Stimulated activated CD8-positive, alpha-beta memory T cell treated with anti-CD3 and anti-CD28 coated beads, Interleukin-4, amount 100 ng/mL, for 24 hours (primary cell): Measurements from ENCODE around the gene NCOA1.

ENCODE experiments used
- DNase-seq: peaks from one replicate; pipeline ENCODE4 v3.0.0-alpha.2; 2020; ENCODE audit warnings: low read depth

The NCOA1 gene

DNA sequence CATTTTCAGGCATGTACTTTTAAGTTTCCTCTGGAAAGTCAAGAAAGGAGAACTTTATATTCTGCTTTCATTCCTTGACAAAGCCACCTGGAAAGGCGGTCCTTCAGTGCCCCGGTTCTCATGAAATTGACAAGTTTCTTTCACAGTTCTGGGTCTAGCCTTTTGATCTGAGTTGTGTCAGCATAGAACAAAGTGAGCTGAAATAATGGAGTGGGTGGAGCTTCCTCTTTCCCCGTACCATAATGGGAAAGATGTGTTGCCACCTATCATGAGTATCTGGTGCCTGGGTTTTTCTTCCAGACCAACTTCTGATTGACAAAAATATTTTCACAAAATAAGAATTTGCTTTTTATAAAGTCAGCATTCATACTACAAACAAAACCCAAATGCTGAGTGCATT is 252.9 kb downstream of the NCOA1 start:
- DNase-seq: no peak

DNA sequence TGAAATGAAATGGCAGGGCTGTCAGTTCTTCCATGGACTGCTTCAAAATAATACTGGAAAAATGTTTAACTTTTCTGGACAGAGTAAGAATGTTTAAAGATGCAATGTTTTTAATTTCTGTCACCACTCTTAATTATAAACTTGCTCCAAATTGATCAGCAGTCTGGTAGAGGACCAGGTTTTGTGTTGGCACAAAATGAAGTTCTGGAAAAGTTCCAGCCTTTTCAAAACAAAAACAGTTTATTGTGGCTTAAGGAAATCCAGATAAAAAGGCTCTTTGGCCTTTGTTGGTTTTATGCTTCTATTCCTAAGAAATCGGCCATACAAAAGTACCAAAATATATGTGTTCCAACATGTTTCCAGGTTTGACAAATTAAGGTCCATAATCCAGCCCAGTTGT is 253.3 kb downstream of the NCOA1 start:
- no peak for DNase-seq

DNA sequence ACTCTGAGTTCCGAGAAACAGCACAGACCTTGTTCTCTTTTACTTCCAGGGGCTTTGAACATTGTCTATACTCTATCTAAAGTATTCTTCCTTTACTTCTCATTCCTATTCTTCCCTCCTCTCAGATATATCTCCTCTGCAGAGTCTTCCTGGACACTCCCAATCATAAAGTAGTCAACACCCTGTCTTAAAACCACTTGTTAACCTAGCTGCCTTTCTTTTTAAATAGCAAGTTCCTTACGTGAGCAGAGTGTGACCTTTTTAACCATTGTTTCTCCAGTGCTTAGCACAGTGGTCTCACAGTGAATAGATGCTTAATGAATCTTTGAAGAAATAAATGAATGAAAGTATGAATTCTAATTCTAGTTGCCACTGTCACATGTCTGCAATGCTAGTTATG is 254.8 kb downstream of the NCOA1 start:
- DNase-seq: no peak

DNA sequence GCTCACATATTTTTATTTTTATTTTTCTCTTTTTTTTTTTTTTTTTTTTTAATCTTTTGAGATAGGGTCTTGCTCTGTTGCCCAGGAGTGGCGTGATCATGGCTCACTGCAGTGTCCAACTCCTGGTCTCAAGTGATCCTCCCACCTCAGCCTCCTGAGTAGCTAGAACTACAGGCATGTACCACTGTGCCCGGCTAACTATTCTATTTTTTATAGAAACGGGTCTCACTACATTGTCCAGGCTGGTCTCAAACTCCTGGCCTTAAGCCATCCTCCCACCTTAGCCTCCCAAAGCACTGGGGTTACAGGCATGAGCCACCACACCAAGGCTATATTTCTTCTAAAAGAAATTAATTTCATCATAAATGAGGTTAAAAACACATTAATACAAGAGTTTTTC is 256.2 kb downstream of the NCOA1 start:
- no peak for DNase-seq

DNA sequence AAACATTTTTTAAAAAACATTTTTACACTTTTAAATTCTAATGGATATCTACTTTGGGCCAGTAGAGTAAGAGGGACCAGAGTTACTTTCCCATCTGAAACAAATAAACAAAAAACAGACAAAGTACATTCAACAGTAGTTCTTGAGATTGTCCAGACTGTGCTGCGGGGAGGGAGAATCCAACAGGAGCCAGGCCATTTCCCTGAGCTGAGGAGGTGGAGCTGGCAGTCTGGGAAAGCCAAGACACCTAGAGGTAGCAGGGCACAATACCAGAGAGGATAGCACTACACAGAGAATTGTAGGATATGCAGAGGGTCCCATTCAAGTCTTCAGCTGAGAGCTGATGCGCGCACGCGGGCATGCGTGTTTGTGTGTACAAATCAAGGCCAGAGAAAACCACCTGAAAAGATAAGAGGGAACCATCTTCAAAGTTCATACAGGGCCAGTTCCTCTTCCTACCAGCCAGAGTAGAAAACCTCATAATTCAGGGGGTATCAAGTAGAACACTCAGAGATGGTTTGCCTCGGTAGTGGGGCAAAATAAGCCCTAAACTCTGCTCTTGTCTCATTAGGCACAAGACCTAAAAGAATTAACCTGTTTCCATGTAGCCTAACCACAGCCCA is 258.1 kb downstream of the NCOA1 start:
- DNase-seq: no peak

DNA sequence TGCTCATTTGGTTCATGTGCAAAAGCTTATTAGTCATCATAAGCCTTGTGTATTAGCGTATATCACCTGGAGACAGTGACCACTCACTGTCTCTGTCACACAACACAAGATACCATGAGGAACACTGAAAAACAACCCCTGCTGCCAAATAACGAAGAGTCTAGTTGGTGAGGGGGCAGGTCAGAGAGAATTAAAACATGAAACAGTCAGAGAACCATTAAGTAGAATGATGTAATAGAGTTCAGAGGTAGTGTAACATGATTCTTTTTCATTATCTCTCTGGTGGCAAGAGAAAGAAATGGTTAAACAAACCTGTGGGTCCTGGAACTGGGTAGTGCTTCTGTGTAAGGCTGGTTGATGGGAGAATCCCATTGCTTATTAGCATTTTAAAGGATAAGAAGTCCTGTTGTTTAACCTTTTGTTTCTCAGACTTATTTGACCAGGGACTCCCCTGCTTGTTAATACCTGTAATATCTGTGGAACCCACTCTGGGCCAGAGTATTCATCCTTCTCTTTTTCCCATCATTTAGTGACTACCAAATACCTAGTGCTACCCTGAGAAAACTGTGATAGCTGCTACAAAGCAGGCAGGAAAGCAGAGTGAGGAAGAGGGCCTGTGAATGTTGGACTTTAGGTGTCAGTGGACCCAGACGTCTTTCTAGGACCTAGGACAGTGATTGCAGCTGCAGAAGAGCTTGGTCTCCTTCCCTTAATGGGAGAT is 264.1 kb downstream of the NCOA1 start:
- DNase-seq: no peak

DNA sequence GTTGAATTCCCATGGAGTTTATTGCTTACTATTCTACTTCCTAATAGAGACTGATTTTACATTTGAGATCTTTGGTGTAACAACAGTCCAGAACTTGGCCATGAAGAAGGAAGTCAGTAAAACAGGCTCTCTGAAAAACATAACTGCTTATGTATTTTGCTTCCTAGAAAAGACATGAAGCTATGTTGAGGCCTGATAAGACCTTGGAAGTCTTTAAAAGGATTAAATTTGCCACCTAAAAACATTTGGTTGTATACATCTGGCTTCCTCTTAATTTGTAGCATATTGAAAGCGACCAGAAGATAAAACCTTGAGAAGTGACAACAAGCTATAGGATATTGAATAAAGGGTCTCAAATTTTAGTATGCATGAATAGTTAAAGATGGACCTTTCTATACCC is 265.7 kb downstream of the NCOA1 start:
- no peak for DNase-seq

DNA sequence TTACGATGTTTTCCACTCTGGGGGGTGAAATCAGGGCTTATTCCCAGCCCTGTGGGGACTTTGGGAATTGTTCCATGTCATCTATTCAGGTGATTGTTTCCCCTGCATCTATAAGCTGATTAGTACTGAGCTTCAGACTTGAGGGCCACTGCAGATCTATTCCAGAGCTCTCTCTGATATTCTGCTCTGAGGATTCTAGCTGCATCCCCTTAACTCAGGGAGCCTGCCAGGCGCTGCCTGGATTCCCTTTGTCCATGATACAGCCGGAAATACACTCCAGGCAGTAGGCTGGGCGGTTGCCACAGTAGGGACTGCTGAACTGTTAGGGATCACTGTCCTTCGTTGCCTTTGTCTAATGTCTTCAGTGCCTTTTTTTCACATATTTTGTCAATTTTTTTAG is 270.8 kb downstream of the NCOA1 start:
- no peak for DNase-seq

DNA sequence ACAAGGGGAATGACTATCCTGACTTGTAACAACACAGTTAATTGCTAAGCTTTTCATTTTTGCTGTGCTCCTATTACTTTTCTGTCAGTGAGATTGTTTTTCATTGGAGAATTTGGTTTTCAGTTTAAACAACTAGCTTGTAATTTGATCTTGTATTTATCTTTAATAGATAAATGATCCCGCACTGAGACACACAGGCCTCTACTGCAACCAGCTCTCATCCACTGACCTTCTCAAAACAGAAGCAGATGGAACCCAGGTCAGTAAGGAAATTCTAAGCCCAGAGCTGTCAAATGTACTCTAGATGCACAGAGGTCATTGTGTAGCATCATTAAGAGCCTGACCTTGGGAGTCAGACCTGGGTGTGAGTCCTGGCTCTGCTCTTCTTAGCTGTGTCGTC is 271.5 kb downstream of the NCOA1 start:
- DNase-seq: no peak

DNA sequence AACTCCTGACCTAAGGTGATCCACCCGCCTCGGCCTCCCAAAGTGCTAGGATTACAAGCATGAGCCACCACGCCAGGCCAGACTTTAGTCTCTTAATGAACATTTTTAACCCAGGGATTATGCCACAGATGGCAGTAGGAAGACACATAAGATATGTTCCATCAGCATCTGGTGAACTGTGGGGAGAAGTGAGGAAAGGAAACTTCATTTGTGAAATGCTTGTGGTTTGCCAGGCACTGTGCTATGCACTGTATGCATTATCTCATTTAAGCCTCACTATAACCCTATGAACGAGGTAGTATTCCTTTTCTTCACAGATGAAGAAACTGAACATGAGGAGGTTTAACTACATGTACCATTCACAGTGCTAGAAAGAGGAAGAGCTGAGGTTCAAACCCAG is 272.8 kb downstream of the NCOA1 start:
- DNase-seq: no peak

DNA sequence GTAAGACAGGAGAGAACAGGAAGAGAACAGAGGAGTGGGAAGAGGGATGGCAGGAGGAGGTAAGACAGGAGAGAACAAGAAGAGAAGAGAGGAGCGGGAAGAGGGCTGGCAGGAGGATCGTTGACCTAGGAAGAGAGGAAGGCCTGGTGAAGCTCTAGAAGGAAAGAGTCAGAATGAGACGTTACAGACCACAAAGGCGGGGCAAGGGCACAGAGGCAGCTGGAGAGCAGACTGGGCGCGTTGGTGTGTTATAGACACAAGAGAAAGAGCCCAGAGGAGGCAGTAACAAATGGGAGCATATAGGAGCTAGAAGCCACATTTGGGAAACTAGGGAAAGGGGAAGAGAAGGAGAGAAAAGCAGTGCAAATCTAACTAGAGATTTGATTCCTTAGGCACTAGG is 275.6 kb downstream of the NCOA1 start:
- no peak for DNase-seq

DNA sequence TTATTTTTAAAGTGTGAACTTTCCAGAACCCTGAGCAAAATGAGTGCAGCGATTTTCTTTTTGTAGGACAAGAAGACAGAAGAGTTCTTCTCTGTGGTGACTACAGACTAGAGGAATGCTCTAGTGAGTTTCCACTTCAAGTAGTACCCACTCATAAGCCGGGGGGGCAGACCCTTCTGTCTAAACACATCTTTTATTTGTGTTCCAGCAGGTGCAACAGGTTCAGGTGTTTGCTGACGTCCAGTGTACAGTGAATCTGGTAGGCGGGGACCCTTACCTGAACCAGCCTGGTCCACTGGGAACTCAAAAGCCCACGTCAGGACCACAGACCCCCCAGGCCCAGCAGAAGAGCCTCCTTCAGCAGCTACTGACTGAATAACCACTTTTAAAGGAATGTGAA is 277.0 kb downstream of the NCOA1 start:
- DNase-seq: no peak

DNA sequence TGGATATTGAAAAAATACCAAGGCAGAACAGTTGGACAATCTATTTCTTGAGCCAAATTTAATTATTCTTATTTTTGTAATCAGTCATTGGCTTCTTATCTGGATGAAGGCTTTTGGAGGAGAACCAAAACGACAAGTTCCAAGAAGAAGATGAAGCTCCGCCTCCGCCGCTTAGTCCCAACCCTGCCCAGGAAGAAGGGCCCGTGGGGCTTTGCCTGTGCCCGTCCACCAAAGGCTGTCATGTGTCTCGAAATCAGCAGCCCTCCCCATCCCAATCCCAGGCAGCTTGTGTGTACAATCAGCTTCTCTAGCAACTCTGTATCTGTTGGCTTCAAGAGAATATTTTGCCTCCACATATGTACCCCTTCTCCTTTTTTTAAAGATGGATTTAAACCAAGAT is 277.5 kb downstream of the NCOA1 start:
- no peak for DNase-seq

DNA sequence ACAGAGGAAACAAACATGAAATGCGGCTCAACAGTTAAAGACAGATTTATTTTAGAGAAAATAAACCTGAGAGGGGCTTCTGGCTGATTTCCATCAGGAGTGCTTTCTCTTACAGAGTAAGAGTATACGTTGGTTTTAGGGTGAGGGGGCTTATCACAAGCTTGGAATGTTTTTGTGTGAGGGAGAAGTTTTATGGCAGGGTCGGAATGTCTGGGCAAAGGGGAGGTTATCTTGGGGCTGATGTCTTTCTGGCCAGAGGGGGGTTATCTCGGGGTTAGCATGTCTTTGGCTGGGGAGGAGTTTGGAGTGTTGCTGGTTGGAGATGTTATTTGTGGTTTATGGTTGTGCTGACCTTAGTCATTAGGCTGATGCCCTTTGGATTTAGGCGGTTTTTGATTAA is 280.0 kb downstream of the NCOA1 start:
- no peak for DNase-seq

DNA sequence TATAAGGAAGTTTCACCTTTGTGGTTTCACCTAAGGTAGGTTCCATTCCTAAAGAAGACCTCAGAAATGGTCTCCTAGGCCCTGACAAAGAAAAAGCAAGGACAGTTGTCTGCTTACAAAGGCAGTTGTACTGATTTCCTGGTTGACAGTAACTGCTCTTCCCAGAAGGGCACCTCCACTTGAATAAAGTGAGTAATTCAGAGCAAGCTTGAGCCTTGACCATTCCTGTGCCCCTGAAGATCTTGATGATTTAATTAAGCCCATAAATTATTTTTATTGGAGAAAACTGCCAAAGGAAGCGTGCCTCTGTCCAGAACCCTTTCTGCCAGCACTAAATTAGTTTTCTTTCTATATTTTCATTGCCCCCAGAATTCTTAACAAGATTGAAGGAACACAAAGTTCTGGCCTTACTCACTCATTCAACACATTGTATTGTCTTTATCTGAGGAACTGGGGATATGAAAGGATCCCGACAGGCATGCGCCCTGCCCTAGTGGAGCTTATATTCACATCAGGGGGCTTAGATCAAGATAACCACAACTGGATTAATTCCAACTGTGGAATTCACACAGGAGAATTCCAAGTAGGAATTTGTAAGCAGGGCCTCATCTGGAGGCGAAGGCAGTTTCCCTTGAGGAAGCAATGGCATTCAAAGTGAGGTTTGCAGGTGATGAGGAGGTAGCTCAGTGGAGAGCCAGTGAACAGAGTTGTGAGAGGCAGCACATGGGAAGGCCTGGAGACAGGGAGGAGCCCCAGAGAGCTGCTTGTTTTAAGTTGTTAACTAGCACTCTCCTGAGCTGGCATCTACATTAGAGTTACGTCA is 280.9 kb downstream of the NCOA1 start:
- DNase-seq: no peak

DNA sequence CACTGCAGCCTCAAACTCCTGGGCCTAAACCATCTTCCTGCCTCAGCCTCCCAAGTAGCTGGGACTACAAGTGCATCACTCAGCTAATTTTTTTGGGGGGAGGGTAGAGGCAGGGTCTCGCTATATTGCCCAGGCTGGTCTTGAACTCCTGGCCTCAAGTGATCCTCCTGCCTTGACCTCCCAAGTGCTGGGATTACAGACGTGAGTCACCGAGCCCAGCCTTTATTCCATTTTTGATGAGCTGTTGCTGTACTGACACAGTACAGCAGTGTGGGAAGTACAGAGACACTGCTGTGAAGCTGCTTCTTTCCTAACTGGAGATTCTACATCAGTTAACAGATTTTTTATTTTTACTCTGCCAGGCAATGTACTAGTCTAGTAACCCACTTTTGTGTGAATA is 283.3 kb downstream of the NCOA1 start:
- DNase-seq: no peak

DNA sequence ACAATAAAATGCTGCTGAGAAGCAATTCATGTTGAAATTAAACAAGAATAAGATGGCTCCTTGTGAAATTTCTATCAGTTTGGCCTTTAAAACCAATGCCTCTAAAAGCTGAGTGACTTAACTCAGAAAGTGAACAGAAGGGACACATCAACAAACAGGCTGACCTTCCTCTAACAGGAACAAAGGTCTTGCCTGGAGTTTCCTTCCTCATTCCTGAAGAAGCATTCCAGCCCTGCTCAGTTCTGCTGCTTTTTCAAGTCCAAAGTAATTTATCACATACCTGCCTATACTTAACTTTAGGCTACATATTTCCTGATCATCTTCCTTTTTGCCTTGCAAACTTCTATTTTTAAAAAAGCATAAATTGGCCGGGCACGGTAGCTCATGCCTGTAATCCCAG is 288.1 kb downstream of the NCOA1 start:
- DNase-seq: no peak

DNA sequence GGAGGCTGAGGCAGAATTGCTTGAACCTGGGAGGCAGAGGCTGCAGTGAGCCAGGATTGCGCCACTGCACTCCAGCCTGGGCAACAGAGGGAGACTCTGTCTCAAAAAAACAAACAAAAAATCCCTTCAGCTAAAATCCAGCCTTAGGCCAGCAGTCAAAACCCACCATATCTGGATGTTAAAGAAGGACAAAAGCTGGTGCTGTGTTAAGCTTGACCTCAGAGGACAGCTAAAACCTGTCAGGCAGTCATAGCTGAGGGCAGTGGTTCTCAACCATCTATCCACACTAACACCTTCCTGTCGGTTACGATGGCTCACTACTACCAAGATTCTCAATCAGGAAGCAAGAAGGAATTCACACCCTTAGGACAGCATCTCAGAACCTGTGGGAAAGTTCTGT is 292.6 kb downstream of the NCOA1 start:
- no peak for DNase-seq

DNA sequence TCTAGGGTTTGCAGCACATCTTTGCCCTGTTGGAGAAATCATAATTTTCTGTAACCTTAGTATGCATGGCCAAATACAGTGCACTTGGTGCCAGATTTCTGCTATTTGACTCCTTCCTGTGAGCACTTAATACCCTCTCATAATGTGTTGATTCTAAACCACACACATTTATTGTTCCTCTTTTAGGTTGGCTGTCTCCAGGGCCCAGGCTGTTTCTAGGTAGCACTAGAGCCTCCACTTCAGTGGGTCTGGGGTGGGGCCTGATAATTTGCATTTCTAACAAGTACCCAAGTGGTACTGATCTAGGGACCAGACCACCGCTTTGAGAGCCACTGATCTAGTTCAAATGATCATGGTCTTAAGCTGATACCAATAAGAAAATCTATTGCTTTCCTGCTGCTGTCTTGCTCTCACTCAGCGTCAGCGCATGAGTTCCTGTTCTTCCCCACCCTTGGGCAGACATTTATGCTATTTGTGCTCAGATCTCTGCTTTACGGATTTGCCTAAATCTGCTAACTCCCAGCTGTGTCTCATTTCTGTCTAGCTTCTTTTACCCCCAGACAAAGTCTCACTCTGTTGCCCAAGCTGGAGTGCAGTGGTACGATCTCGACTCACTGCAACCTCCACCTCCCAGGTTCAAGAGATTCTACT is 294.7 kb downstream of the NCOA1 start:
- DNase-seq: no peak

DNA sequence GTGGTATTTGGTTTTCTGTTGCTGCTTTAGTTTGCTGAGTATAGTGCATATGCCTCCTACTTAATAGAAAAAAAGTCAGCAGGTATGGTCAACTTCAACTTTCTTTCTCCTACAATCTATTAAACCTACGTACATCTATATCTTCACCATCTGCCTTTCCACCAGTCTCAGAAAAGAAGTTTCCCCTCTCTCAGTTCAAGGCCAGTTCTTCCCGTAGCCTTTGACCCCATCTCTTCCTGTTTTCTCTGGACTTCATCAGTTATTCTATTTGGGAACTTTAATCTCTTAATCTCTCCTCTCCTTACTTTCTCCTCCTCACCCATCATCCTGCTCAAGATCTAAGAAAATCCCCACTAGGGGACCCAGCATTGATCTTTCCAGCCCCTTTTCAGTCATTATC is 296.5 kb downstream of the NCOA1 start:
- no peak for DNase-seq

DNA sequence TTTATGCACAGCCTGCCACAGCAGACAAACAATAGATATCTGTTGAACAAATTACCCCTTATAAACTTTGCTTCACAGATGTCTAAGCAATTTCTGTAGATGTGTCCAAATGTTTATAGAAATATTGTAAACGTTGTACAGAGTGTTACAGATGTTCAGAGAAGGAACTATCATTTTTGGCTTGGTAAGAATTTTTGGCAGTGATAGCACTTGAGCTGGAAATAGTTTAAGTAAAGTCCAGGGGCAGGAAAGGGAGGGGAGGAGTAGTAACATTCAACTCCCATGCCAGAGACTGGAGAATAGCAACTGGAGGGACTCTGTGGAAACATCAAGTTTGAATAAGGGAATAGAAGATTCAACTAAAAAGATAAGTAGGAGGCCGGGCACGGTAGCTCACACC is 297.8 kb downstream of the NCOA1 start:
- DNase-seq: no peak

DNA sequence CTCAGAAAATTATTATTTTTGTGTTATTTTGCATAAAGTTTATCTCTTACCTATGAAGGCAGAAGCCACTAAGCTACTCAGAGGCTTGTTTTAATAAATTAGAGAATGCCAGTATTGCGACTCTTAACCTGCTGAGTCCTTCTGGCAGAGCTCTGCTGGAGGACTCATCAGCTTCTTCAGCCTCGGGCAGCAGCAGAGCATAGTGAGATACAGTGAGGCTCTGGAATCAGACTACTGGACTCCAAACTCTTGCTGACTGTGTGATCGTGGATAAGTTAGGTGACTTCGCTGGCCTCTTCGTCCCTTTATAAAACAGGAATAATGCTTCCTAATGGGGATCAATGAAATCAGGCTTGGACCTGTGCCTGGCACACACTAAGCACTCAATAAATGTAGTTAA is 300.4 kb downstream of the NCOA1 start:
- no peak for DNase-seq

DNA sequence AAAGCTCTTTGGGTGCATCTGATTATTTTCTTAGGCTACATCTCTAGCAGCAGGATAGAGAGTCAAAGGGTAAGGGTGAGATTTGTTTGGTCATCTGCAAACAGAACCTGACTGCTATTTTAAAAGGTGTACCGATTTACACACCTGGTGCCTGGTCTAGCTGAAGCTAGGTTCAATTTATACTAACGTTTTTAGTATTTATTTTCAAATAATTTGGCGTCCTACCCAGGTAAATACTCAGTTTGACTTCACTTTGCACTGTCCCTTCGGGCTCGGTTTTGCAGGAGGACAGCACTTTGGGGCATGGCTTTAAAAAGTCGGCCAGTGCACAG is 301.5 kb downstream of the NCOA1 start:
- DNase-seq: no peak
